Measurements from ENCODE around the gene GEMIN7. TPM values are rescaled to one million over a fixed set of nuclear protein-coding genes. Genes with fewer than 3 reads are reported as not detected.

The GEMIN7 gene
- total and polyA plus RNA-seq, 2 experiments from 2014 or later, result 49.6 to 90.5 TPM

- Histone ChIP-seq H3K4me2 (no peak overlapping the region), H3K27me3 (ENCODE audit: insufficient read depth) (no peaks in the 10 kb centered on the region), H3K36me3 (ENCODE audit: insufficient read depth) (no peaks in the 10 kb centered on the region), H3K4me1 (ENCODE audit: insufficient read depth) (peaks cover 14% of the 10 kb centered on the region; the same call in 1 of the 2 replicates), H3K9me2 (ENCODE audit: insufficient read depth) (no peaks in the 10 kb centered on the region), H3F3A (replicated peaks; ENCODE audit: low read depth) (no peaks in the 10 kb centered on the region), H2AFZ (no peak overlapping the region), H3K79me2 (replicated peaks; ENCODE audit: insufficient read depth) (peaks cover 31% of the 10 kb centered on the region), H3K4me3 (no peak overlapping the region), H3K27ac (ENCODE audit: low read depth) (no peak overlapping the region), H4K20me1 (replicated peaks; ENCODE audit: insufficient read depth) (peaks cover 3% of the 10 kb centered on the region; the same call in 1 of the 2 replicates)
- Mint-ChIP-seq H3K36me3 (ENCODE audit: low read depth) (peaks cover 18% of the 10 kb centered on the region), H3K4me1 (peaks cover 24% of the 10 kb centered on the region), H3K9me3 (no peaks in the 10 kb centered on the region; the same call in 2 of the 3 replicates), H3K4me3 (no peak overlapping the region), H3K27ac (no peak overlapping the region), H3K27me3 (ENCODE audit: insufficient read depth, low read depth, poor library complexity) (peaks cover 15% of the 10 kb centered on the region)
- no peak for DNase-seq (ENCODE audit: low spot score)
- TF ChIP-seq NANOG (IDR thresholded peaks at IDR 0.05; ENCODE audit: borderline replicate concordance) (no peak), ZNF462 (CRISPR knock-in tag; IDR thresholded peaks at IDR 0.05) (no peak), CREB1 (CRISPR knock-in tag; IDR thresholded peaks at IDR 0.05; ENCODE audit: low read depth) (no peak), REST (IDR thresholded peaks at IDR 0.05; ENCODE audit: unreplicated experiment) (no peak), EZH2phosphoT487 (IDR thresholded peaks at IDR 0.05; ENCODE audit: unreplicated experiment) (no peak), EZH2 (IDR thresholded peaks at IDR 0.05; ENCODE audit: low read depth, unreplicated experiment) (no peak), ETS1 (IDR thresholded peaks at IDR 0.05) (no peak), ZNF331 (CRISPR knock-in tag; IDR thresholded peaks at IDR 0.05; ENCODE audit: low read depth) (no peak)
- no peak for ATAC-seq
Observed at GRCh38 chr19:45140533-45140932, 61.5 kb downstream of the GEMIN7 start.

All from GM23338 (cell line).